Osteoblast (primary cell): ENCODE measurements around the gene FAM53A. TPM values are rescaled to one million over a fixed set of nuclear protein-coding genes. Genes with fewer than 3 reads are reported as not detected.

Source experiments
- DNase-seq: peaks from one replicate; pipeline ENCODE4 v3.0.0; 2011; ENCODE audit warnings: low spot score, mixed read lengths; ENCODE audit not compliant: insufficient read length; ENCODE audit errors: missing footprints
- H2AFZ ChIP-seq: 2 replicates; pipeline ENCODE4 v1.6.0; 2011; ENCODE audit warnings: mild to moderate bottlenecking, low read length
- H3K27ac ChIP-seq: 2 replicates; pipeline ENCODE4 v1.5.1; 2011; ENCODE audit warnings: mild to moderate bottlenecking, low read depth, low read length, moderate library complexity
- H3K27me3 ChIP-seq: 2 replicates; pipeline ENCODE4 v1.6.0; 2012; ENCODE audit warnings: mild to moderate bottlenecking, control low read depth, inconsistent platforms, low read length, moderate library complexity; ENCODE audit not compliant: insufficient read depth
- H3K36me3 ChIP-seq: 2 replicates; pipeline ENCODE4 v1.5.1; 2011; ENCODE audit warnings: mild to moderate bottlenecking, low read length, control low read depth, moderate library complexity; ENCODE audit not compliant: insufficient read depth
- H3K4me1 ChIP-seq: 2 replicates; pipeline ENCODE4 v1.5.1; 2011; ENCODE audit warnings: mild to moderate bottlenecking, low read length, control low read depth, moderate library complexity; ENCODE audit not compliant: insufficient read depth
- H3K4me2 ChIP-seq: 2 replicates; pipeline ENCODE4 v1.6.0; 2011; ENCODE audit warnings: mild to moderate bottlenecking, low read length; ENCODE audit not compliant: insufficient read depth
- H3K4me3 ChIP-seq: fragments of 200-600 bp; sonication (generic); 3 replicates; pipeline ENCODE4 v1.5.1; 2012; ENCODE audit warnings: mild to moderate bottlenecking, low read length, inconsistent platforms; ENCODE audit not compliant: insufficient read depth
- H3K79me2 ChIP-seq: 2 replicates; pipeline ENCODE4 v1.6.0; 2012; ENCODE audit warnings: mild to moderate bottlenecking, low read length, control low read depth, inconsistent platforms; ENCODE audit not compliant: insufficient read depth
- H3K9me3 ChIP-seq: 2 replicates; pipeline ENCODE4 v1.5.1; 2011; ENCODE audit warnings: low read depth, low read length, control low read depth
- H4K20me1 ChIP-seq: 2 replicates; pipeline ENCODE4 v1.6.0; 2012; ENCODE audit warnings: mild to moderate bottlenecking, low read length, control low read depth; ENCODE audit not compliant: insufficient read depth
- CTCF ChIP-seq: IDR thresholded peaks from 2 replicates; pipeline ENCODE4 v1.5.1; 2011; ENCODE audit warnings: mild to moderate bottlenecking, low read depth, low read length, moderate library complexity; ENCODE audit errors: extremely low read depth
- total RNA-seq: library from RNA; depleted of rRNA; stranded (reverse); fragments of >200 nt; gene quantifications from 2 replicates; pipeline ENCODE4 v1.2.3, GENCODE V29; 2012

The FAM53A gene
- total RNA-seq, 1 donor = 4.3 TPM

DNA sequence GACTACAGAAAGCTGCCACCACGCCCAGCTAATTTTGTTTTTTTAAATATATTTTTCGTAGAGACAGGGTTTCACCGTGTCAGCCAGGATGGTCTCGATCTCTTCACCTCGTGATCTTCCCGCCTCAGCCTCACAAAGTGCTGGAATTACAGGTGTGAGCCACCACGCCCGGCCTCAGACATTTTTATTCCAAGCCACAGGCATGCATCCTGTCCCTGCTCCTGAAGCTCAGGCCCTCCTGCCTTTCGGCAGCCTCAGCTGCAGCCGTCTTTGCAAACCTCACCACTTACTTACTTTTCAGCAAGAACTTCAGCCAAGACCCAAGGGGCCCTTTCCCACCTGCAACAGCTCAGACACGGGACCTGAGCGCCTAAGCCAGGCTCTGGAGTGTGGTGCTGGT is 26.0 kb downstream of the FAM53A start:
- Histone ChIP-seq H3K4me2 (no peak overlapping the region), H4K20me1 (no peaks in the 10 kb centered on the region), H3K4me1 (no peaks in the 10 kb centered on the region), H3K79me2 (no peaks in the 10 kb centered on the region), H3K36me3 (no peaks in the 10 kb centered on the region), H2AFZ (no peak overlapping the region), H3K27me3 (no peaks in the 10 kb centered on the region), H3K4me3 (no peak overlapping the region), H3K9me3 (no peaks in the 10 kb centered on the region), H3K27ac (no peak overlapping the region)
- TF ChIP-seq CTCF = no peak
- no peak for DNase-seq

- no peak overlapping the region for H3K27ac ChIP-seq
- H3K4me3 ChIP-seq = no peak overlapping the region
- no peak overlapping the region for H2AFZ ChIP-seq
- H3K79me2 ChIP-seq = no peaks in the 10 kb centered on the region
- no peaks in the 10 kb centered on the region for H3K27me3 ChIP-seq
- no peaks in the 10 kb centered on the region for H3K9me3 ChIP-seq
- DNase-seq = peak; percentile 56
- H3K4me2 ChIP-seq = no peak overlapping the region
- H4K20me1 ChIP-seq = no peaks in the 10 kb centered on the region
- no peaks in the 10 kb centered on the region for H3K4me1 ChIP-seq
- no peak for TF ChIP-seq CTCF
- H3K36me3 ChIP-seq = no peaks in the 10 kb centered on the region
These were observed 27.1 kb downstream of the FAM53A start for GRCh38 chr4:1656986-1657385.

- no peak overlapping the region for H3K27ac ChIP-seq
- no peaks in the 10 kb centered on the region for H3K27me3 ChIP-seq
- DNase-seq = peak; percentile 29
- H3K36me3 ChIP-seq = no peaks in the 10 kb centered on the region
- H3K4me1 ChIP-seq = no peaks in the 10 kb centered on the region
- no peaks in the 10 kb centered on the region for H3K9me3 ChIP-seq
- no peak overlapping the region for H3K4me3 ChIP-seq
- no peak for TF ChIP-seq CTCF
- H3K4me2 ChIP-seq = no peak overlapping the region
- no peaks in the 10 kb centered on the region for H3K79me2 ChIP-seq
- H4K20me1 ChIP-seq = no peaks in the 10 kb centered on the region
- H2AFZ ChIP-seq = no peak overlapping the region
These were observed 28.0 kb downstream of the FAM53A start for GRCh38 chr4:1656132-1656531.

GRCh38 chr4:1655676-1656075 is 28.4 kb downstream of the FAM53A start:
- no peak for DNase-seq

More at GRCh38 chr4:1655676-1656075, 28.4 kb downstream of the FAM53A start:
- TF ChIP-seq CTCF = no peak
- Histone ChIP-seq H3K27ac (no peak overlapping the region), H3K4me3 (no peak overlapping the region), H3K27me3 (no peaks in the 10 kb centered on the region), H2AFZ (no peak overlapping the region), H3K36me3 (no peaks in the 10 kb centered on the region), H3K9me3 (no peaks in the 10 kb centered on the region), H3K4me1 (no peaks in the 10 kb centered on the region), H4K20me1 (no peaks in the 10 kb centered on the region), H3K79me2 (no peaks in the 10 kb centered on the region), H3K4me2 (no peak overlapping the region)
